DMS 273 (cell line): Measurements from ENCODE around the gene C10orf62.
"Not testable (repeated sequence)": the region's sequence is repeated elsewhere in the genome, so short reads cannot be mapped to it uniquely, and the experiment has no call there.

Experiments
- DNase-seq: peaks from one replicate; lab custom pipeline; 2025; ENCODE audit not compliant: unreplicated experiment; lab: John Stamatoyannopoulos, UW

The C10orf62 gene

GRCh38 chr10:97564776-97565175 is 24.7 kb upstream of the C10orf62 start:
- no peak for DNase-seq

- no peak for DNase-seq
Measured at GRCh38 chr10:97566336-97566996, 23.1 kb upstream of the C10orf62 start.

GRCh38 chr10:97567891-97568290 is 21.6 kb upstream of the C10orf62 start:
- no peak for DNase-seq

- no peak for DNase-seq
Measured at GRCh38 chr10:97570146-97570788, 19.3 kb upstream of the C10orf62 start.

GRCh38 chr10:97570789-97571471 is 18.6 kb upstream of the C10orf62 start:
- peak; percentile 94 for DNase-seq

GRCh38 chr10:97571622-97572021 is 17.9 kb upstream of the C10orf62 start:
- DNase-seq, result peak; percentile 41

GRCh38 chr10:97572214-97572989 is 17.1 kb upstream of the C10orf62 start, which contains the start of gene ANKRD2:
ANKRD2 (plus strand) TSS chr10:97572779; CDS start chr10:97572789, 10 bp downstream.
- peak; percentile 84 for DNase-seq

GRCh38 chr10:97573021-97573420 is 16.5 kb upstream of the C10orf62 start:
- no peak for DNase-seq

GRCh38 chr10:97573672-97574071 is 15.8 kb upstream of the C10orf62 start:
- no peak for DNase-seq

- peak; percentile 68 for DNase-seq
Measured at GRCh38 chr10:97574374-97575126, 15.0 kb upstream of the C10orf62 start.

- no peak for DNase-seq
Measured at GRCh38 chr10:97575127-97575668, 14.3 kb upstream of the C10orf62 start.

- DNase-seq, result not testable (repeated sequence)
Measured at GRCh38 chr10:97576487-97576886, 13.0 kb upstream of the C10orf62 start.

- DNase-seq, result no peak
Measured at GRCh38 chr10:97577701-97578100, 11.8 kb upstream of the C10orf62 start.

- no peak for DNase-seq
Measured at GRCh38 chr10:97578171-97578844, 11.2 kb upstream of the C10orf62 start.

GRCh38 chr10:97580421-97581367 is 8.8 kb upstream of the C10orf62 start:
- DNase-seq, result peak; percentile 10

GRCh38 chr10:97582169-97582568 is 7.4 kb upstream of the C10orf62 start:
- no peak for DNase-seq

- no peak for DNase-seq
Measured at GRCh38 chr10:97583476-97583875, 6.0 kb upstream of the C10orf62 start.

- DNase-seq, result peak; percentile 95
Measured at GRCh38 chr10:97584060-97584797, 5.3 kb upstream of the C10orf62 start, which contains the start of gene HOGA1. HOGA1 (plus strand) TSS chr10:97584389; CDS start chr10:97584704, 315 bp downstream.
